ENCODE data around the gene TPD52L2.

GRCh38 chr20:63924241-63924640 lies 59.2 kb downstream of the TPD52L2 start:
- no peak for TF ChIP-seq CTCF (IDR thresholded peaks at IDR 0.05)
- no peak for TF ChIP-seq POLR2A (IDR thresholded peaks at IDR 0.05)

All from testis (tissue), 2 donors.